HG03139 (cell line): ENCODE data around the gene KRT81.
"Not testable (repeated sequence)": the region's sequence is repeated elsewhere in the genome, so short reads cannot be mapped to it uniquely, and the experiment has no call there.

Source experiments
- ATAC-seq: cut with Tn5 transposase; IDR thresholded peaks from one replicate; pipeline ENCODE4 v1.9.1; 2021; ENCODE audit not compliant: unreplicated experiment

Gene KRT81

GRCh38 chr12:52244615-52244994 is 46.7 kb downstream of the KRT81 start:
- ATAC-seq, result no peak

- peak; percentile 66 for ATAC-seq
Measured at GRCh38 chr12:52243856-52244614, 47.3 kb downstream of the KRT81 start.

- ATAC-seq, result no peak
Measured at GRCh38 chr12:52243259-52243855, 48.0 kb downstream of the KRT81 start.

GRCh38 chr12:52242442-52243258 is 48.7 kb downstream of the KRT81 start:
- no peak for ATAC-seq

- ATAC-seq, result no peak
Measured at GRCh38 chr12:52241205-52241842, 50.0 kb downstream of the KRT81 start.

GRCh38 chr12:52240247-52240646 is 51.1 kb downstream of the KRT81 start:
- not testable (repeated sequence) for ATAC-seq

- no peak for ATAC-seq
Measured at GRCh38 chr12:52239767-52240166, 51.6 kb downstream of the KRT81 start.

GRCh38 chr12:52238916-52239646 is 52.3 kb downstream of the KRT81 start:
- no peak for ATAC-seq

- no peak for ATAC-seq
Measured at GRCh38 chr12:52238207-52238840, 53.0 kb downstream of the KRT81 start.

GRCh38 chr12:52236386-52237050 is 54.8 kb downstream of the KRT81 start:
- ATAC-seq, result no peak
